HCT116 (cell line): ENCODE measurements around the gene ACACA. TPM values are rescaled to one million over a fixed set of nuclear protein-coding genes. Genes with fewer than 3 reads are reported as not detected.

Experiments
- ATAC-seq: fragments of 200-7000 bp; cut with Tn5 transposase; 2 replicates; pipeline ENCODE4 v1.9.1; 2020; ENCODE audit warnings: mild to moderate bottlenecking, moderate library complexity
- BruUV-seq: library from RNA; stranded (reverse); fragments of 400-500 nt; replicated peaks from 2 replicates; lab custom pipeline; 2021; lab: Mats Ljungman, UMichigan
- CTCF ChIA-PET: fragments of 300-600 bp; sonication (Branson Sonifier 250); formaldehyde crosslinking; loops from one replicate; lab custom pipeline; 2021; ENCODE audit warnings: antibody characterized with exemption; lab: Charles Lee
- POLR2A ChIA-PET: fragments of 300-600, 350-600 bp; sonication (Branson Sonifier 250); formaldehyde crosslinking; loops from one replicate; lab custom pipeline; 2021; ENCODE audit warnings: antibody characterized with exemption; lab: Charles Lee
- RAD21 ChIA-PET, 2 experiments: fragments of 300-600 bp; sonication (Branson Sonifier 250); formaldehyde crosslinking; loops; one replicate each; lab custom pipeline; 2023; ENCODE audit warnings: low total read pairs in 2 of 2; ENCODE audit not compliant: uncharacterized antibody in 2 of 2, unreplicated experiment in 2 of 2, low non-redundant PET in 1 of 2; lab: Charles Lee
- DNase-seq: peaks from one replicate; pipeline ENCODE4 v3.0.0-alpha.2; 2010; ENCODE audit warnings: low read depth, low spot score
- H2AFZ ChIP-seq: fragments of 200-600 bp; shearing (Covaris generic), sonication (generic); 2 replicates; pipeline ENCODE4 v1.6.1; 2017; ENCODE audit warnings: low read depth, mixed run types, mixed read lengths, antibody characterized with exemption, low read length; ENCODE audit not compliant: poor library complexity, severe bottlenecking
- H3K27ac ChIP-seq: 2 replicates; pipeline ENCODE4 v1.5.1; 2012; ENCODE audit warnings: low read depth, low read length
- H3K27me3 ChIP-seq: fragments of 200-600 bp; sonication (generic); 2 replicates; pipeline ENCODE4 v1.6.1; 2016; ENCODE audit warnings: mixed run types, low read length, mixed read lengths; ENCODE audit not compliant: insufficient read depth
- H3K36me3 ChIP-seq, 2 experiments: fragments of 200-500 bp in 1 of 2; fragments of 200-600 bp in 1 of 2; sonication (Bioruptor generic) in 1 of 2; sonication (generic) in 1 of 2; 2 replicates each; pipeline versions ENCODE4 v1.5.1 to v1.6.1; 2014 to 2016; ENCODE audit warnings: low read length in 2 of 2, inconsistent platforms in 1 of 2, mixed read lengths in 1 of 2, mixed run types in 1 of 2; ENCODE audit not compliant: insufficient read depth in 2 of 2, control insufficient read depth in 1 of 2
- H3K4me1 ChIP-seq, 2 experiments: fragments of 200-600 bp in 1 of 2; sonication (generic) in 1 of 2; 2 replicates each; pipeline versions ENCODE4 v1.5.1 to v1.6.1; 2012 to 2017; ENCODE audit warnings: low read length in 2 of 2, inconsistent platforms in 1 of 2, mild to moderate bottlenecking in 1 of 2, mixed read lengths in 1 of 2, mixed run types in 1 of 2, moderate library complexity in 1 of 2; ENCODE audit not compliant: insufficient read depth in 2 of 2, control insufficient read depth in 1 of 2
- H3K4me2 ChIP-seq: fragments of 200-600 bp; sonication (generic); 2 replicates; pipeline ENCODE4 v1.6.1; 2017; ENCODE audit warnings: mixed run types, low read length, mixed read lengths
- H3K4me3 ChIP-seq, 2 experiments: fragments of 200-600 bp in 1 of 2; sonication (generic) in 1 of 2; replicated peaks in 1 of 2; 2 replicates each; pipeline ENCODE4 v1.5.1; 2011 to 2016; ENCODE audit warnings: low read length in 2 of 2, control low read depth in 1 of 2, low read depth in 1 of 2, mild to moderate bottlenecking in 1 of 2, mixed read lengths in 1 of 2, mixed run types in 1 of 2
- H3K79me2 ChIP-seq: fragments of 200-600 bp; sonication (generic); 2 replicates; pipeline ENCODE4 v1.6.1; 2017; ENCODE audit warnings: mild to moderate bottlenecking, mixed run types, low read length, moderate library complexity, mixed read lengths; ENCODE audit not compliant: insufficient read depth
- H3K9ac ChIP-seq: fragments of 200-600 bp; sonication (generic); 2 replicates; pipeline ENCODE4 v1.6.1; 2016; ENCODE audit warnings: low read length, mixed read lengths
- H3K9me2 ChIP-seq: fragments of 200-600 bp; sonication (generic), shearing (Covaris generic); 2 replicates; pipeline ENCODE4 v1.6.1; 2017; ENCODE audit warnings: mixed run types, mild to moderate bottlenecking, moderate library complexity; ENCODE audit not compliant: insufficient read depth
- H3K9me3 ChIP-seq, 2 experiments: fragments of 200-500 bp in 1 of 2; fragments of 200-600 bp in 1 of 2; sonication (Bioruptor generic) in 1 of 2; sonication (generic) in 1 of 2; 2 replicates each; pipeline ENCODE4 v1.6.1; 2014 to 2017; ENCODE audit warnings: low read length in 2 of 2, mixed read lengths in 2 of 2, inconsistent platforms in 1 of 2, low read depth in 1 of 2, mild to moderate bottlenecking in 1 of 2, mixed run types in 1 of 2, moderate library complexity in 1 of 2; ENCODE audit not compliant: control insufficient read depth in 1 of 2, insufficient read depth in 1 of 2
- H4K20me1 ChIP-seq: fragments of 200-600 bp; sonication (generic), shearing (Covaris generic); 2 replicates; pipeline ENCODE4 v1.6.1; 2017; ENCODE audit warnings: mixed run types, mild to moderate bottlenecking, moderate library complexity; ENCODE audit not compliant: insufficient read depth
- ATF3 ChIP-seq: IDR thresholded peaks from 2 replicates; pipeline ENCODE4 v1.6.1; 2012
- CEBPB ChIP-seq: IDR thresholded peaks from 2 replicates; pipeline ENCODE4 v1.6.1; 2012; ENCODE audit warnings: low read depth
- CTCF ChIP-seq, 3 experiments: fragments of 200-600 bp in 1 of 3; sonication (generic) in 1 of 3; IDR thresholded peaks in 2 of 3; conservative IDR thresholded peaks in 1 of 3; 2 replicates each; pipeline ENCODE4 v1.5.1; 2012 to 2017; ENCODE audit warnings: low read depth in 2 of 3, low read length in 2 of 3, antibody characterized with exemption in 1 of 3, borderline replicate concordance in 1 of 3, control low read depth in 1 of 3, mild to moderate bottlenecking in 1 of 3, mixed read lengths in 1 of 3, mixed run types in 1 of 3, moderate library complexity in 1 of 3; ENCODE audit not compliant: insufficient read depth in 1 of 3
- EGR1 ChIP-seq: IDR thresholded peaks from 2 replicates; pipeline ENCODE4 v1.6.1; 2012; ENCODE audit warnings: low read depth
- ELF1 ChIP-seq: IDR thresholded peaks from 2 replicates; pipeline ENCODE4 v1.6.1; 2012; ENCODE audit warnings: low read depth, borderline replicate concordance
- FOSL1 ChIP-seq: IDR thresholded peaks from 2 replicates; pipeline ENCODE4 v1.6.1; 2012; ENCODE audit warnings: low read depth
- JUND ChIP-seq: IDR thresholded peaks from 2 replicates; pipeline ENCODE4 v1.6.1; 2012
- POLR2AphosphoS5 ChIP-seq: IDR thresholded peaks from 2 replicates; pipeline ENCODE4 v1.6.1; 2011; ENCODE audit warnings: mild to moderate bottlenecking, low read depth, low read length, moderate library complexity
- RAD21 ChIP-seq: IDR thresholded peaks from 2 replicates; pipeline ENCODE4 v1.6.1; 2012; ENCODE audit warnings: low read depth, mild to moderate bottlenecking
- REST ChIP-seq: IDR thresholded peaks from 2 replicates; pipeline ENCODE4 v1.6.1; 2012; ENCODE audit warnings: low read depth
- SIN3A ChIP-seq: IDR thresholded peaks from 2 replicates; pipeline ENCODE4 v1.6.1; 2012; ENCODE audit warnings: low read depth
- TCF7L2 ChIP-seq: IDR thresholded peaks from 2 replicates; pipeline ENCODE4 v1.7.0; 2011; ENCODE audit warnings: borderline replicate concordance, inconsistent platforms; ENCODE audit not compliant: insufficient read depth, insufficient read length; ENCODE audit errors: extremely low read depth
- YY1 ChIP-seq: IDR thresholded peaks from 2 replicates; pipeline ENCODE4 v1.6.1; 2011; ENCODE audit warnings: low read length, low read depth, moderate library complexity, mild to moderate bottlenecking; ENCODE audit not compliant: insufficient replicate concordance; ENCODE audit errors: extremely low read depth
- ZFX ChIP-seq: fragments of 450-650 bp; IDR thresholded peaks from 2 replicates; pipeline ENCODE4 v1.6.1; 2017
- intact Hi-C: fragments of 100-400 bp; cut with micrococcal nuclease; formaldehyde crosslinking; loops from 2 replicates; pipeline ENCODE4 v1.10.0; 2022
- total RNA-seq: library from RNA; stranded (reverse); gene quantifications from one replicate; pipeline ENCODE4 v1.2.1, GENCODE V29; 2021; ENCODE audit not compliant: unreplicated experiment

Gene ACACA
- total RNA-seq, 1 experiment from 2014 or later, result 161 TPM

GRCh38 chr17:37117373-37118142 lies 289.1 kb downstream of the ACACA start:
- ChIA-PET RAD21 (no interaction called here), CTCF (no interaction called here), POLR2A (no interaction called here)
- no peak overlapping the region for H3K27ac ChIP-seq
- H3K9me3 ChIP-seq, result no peaks in the 10 kb centered on the region
- TF ChIP-seq ZFX (no peak), POLR2AphosphoS5 (no peak), CEBPB (no peak), REST (no peak), ELF1 (no peak), RAD21 (no peak), YY1 (no peak), ATF3 (no peak), TCF7L2 (no peak), CTCF (IDR thresholded peaks at IDR 0.05 in 2 of 3, conservative IDR thresholded peaks at IDR 0.05 in 1 of 3; ENCODE audit: borderline replicate concordance in 1 of 3, insufficient read depth in 1 of 3, low read depth in 2 of 3, low read length in 2 of 3) (no peak), JUND (no peak), SIN3A (no peak), EGR1 (no peak), FOSL1 (no peak)
- no peak overlapping the region for H2AFZ ChIP-seq
- no peak overlapping the region for H3K4me3 ChIP-seq
- H3K27me3 ChIP-seq, result no peaks in the 10 kb centered on the region
- no peaks in the 10 kb centered on the region for H4K20me1 ChIP-seq
- H3K4me2 ChIP-seq, result no peak overlapping the region
- no peak overlapping the region for H3K9ac ChIP-seq
- H3K9me2 ChIP-seq, result no peaks in the 10 kb centered on the region
- intact Hi-C loops, result no loop called here
- H3K79me2 ChIP-seq, result no peaks in the 10 kb centered on the region
- ATAC-seq (no peak), DNase-seq (no peak)
- H3K4me1 ChIP-seq, result no peaks in the 10 kb centered on the region
- no TSS peak for BruUV-seq
- H3K36me3 ChIP-seq, result peaks cover 17 to 18% of the 10 kb centered on the region in 2 experiments
